Panc1 (cell line): ENCODE data around the gene TNFRSF14.

Experiments used
- POLR2AphosphoS5 ChIP-seq: IDR thresholded peaks from 2 replicates; pipeline ENCODE4 v1.6.1; 2012; ENCODE audit warnings: mild to moderate bottlenecking, low read depth, low read length, moderate library complexity
- SIN3A ChIP-seq: IDR thresholded peaks from 2 replicates; pipeline ENCODE4 v1.6.1; 2012; ENCODE audit warnings: low read depth, mild to moderate bottlenecking, low read length, moderate library complexity, borderline replicate concordance; ENCODE audit not compliant: insufficient read depth
- TCF7L2 ChIP-seq: IDR thresholded peaks from 2 replicates; pipeline ENCODE4 v1.6.1; 2011; ENCODE audit warnings: mild to moderate bottlenecking, low read depth, low read length, inconsistent platforms
- TF ChIP-seq, protein P1 (sequence below): fragments of 450-650 bp; IDR thresholded peaks from 2 replicates; pipeline ENCODE4 v1.5.1; 2017; ENCODE audit warnings: mild to moderate bottlenecking
- TF ChIP-seq, protein P2 (sequence below), 2 experiments: IDR thresholded peaks; 2 replicates each; pipeline ENCODE4 v1.6.1; 2011 to 2012; ENCODE audit warnings: low read depth in 2 of 2, control low read depth in 1 of 2, low read length in 1 of 2, mild to moderate bottlenecking in 1 of 2, moderate library complexity in 1 of 2; ENCODE audit not compliant: insufficient read depth in 1 of 2

DNA sequence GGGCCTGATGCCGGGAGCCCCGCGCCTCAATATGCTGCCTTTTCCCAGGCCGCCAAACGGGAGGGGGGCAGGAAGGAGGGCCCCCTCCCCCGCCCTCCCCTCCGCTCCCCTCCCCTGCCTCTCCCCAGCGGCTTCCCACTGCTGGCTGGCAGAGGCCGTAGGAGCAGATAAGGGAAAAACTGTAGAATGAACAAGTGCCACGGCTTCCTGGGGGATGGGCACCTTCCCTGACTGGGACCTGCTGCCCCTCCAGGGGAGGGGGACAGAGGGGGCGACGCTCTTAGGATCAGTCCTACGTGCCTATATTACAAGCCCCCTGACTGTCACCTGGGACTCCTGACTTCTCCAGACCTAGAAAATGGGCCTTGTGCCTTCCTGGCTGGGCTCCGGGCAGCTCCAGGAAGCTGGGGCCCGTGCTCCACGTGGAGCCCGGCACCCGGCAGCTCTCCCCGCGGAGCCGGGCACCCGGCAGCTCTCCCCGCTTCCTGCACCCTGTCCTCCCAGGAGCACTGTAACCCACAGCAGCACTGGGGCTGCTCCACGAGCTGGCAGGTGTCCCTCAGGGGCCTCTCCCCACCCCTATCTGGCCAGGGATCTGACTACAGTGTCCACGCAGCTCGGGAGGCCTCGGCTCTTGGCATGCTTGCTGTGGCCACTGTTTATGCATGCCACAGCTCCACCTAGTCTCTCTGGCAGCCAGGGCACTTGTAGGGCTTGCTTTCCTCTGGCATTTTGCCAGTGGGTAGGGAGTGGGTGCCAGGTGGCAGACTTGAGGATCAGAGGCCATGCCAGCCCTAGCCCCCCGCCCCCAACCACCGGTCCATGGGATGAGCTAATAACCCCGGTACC lies 25.4 kb upstream of the TNFRSF14 start:
- TF ChIP-seq SIN3A (no peak), POLR2AphosphoS5 (no peak), TCF7L2 (no peak)
- TF ChIP-seq, protein P1, sequence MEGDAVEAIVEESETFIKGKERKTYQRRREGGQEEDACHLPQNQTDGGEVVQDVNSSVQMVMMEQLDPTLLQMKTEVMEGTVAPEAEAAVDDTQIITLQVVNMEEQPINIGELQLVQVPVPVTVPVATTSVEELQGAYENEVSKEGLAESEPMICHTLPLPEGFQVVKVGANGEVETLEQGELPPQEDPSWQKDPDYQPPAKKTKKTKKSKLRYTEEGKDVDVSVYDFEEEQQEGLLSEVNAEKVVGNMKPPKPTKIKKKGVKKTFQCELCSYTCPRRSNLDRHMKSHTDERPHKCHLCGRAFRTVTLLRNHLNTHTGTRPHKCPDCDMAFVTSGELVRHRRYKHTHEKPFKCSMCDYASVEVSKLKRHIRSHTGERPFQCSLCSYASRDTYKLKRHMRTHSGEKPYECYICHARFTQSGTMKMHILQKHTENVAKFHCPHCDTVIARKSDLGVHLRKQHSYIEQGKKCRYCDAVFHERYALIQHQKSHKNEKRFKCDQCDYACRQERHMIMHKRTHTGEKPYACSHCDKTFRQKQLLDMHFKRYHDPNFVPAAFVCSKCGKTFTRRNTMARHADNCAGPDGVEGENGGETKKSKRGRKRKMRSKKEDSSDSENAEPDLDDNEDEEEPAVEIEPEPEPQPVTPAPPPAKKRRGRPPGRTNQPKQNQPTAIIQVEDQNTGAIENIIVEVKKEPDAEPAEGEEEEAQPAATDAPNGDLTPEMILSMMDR: no peak
- TF ChIP-seq, protein P2, sequence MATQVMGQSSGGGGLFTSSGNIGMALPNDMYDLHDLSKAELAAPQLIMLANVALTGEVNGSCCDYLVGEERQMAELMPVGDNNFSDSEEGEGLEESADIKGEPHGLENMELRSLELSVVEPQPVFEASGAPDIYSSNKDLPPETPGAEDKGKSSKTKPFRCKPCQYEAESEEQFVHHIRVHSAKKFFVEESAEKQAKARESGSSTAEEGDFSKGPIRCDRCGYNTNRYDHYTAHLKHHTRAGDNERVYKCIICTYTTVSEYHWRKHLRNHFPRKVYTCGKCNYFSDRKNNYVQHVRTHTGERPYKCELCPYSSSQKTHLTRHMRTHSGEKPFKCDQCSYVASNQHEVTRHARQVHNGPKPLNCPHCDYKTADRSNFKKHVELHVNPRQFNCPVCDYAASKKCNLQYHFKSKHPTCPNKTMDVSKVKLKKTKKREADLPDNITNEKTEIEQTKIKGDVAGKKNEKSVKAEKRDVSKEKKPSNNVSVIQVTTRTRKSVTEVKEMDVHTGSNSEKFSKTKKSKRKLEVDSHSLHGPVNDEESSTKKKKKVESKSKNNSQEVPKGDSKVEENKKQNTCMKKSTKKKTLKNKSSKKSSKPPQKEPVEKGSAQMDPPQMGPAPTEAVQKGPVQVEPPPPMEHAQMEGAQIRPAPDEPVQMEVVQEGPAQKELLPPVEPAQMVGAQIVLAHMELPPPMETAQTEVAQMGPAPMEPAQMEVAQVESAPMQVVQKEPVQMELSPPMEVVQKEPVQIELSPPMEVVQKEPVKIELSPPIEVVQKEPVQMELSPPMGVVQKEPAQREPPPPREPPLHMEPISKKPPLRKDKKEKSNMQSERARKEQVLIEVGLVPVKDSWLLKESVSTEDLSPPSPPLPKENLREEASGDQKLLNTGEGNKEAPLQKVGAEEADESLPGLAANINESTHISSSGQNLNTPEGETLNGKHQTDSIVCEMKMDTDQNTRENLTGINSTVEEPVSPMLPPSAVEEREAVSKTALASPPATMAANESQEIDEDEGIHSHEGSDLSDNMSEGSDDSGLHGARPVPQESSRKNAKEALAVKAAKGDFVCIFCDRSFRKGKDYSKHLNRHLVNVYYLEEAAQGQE (IDR thresholded peaks at IDR 0.05; ENCODE audit: insufficient read depth in 1 of 2, low read depth in 2 of 2, low read length in 1 of 2): no peak
